K562 (cell line): ENCODE measurements around the gene EXTL1. TPM values are rescaled to one million over a fixed set of nuclear protein-coding genes. Genes with fewer than 3 reads are reported as not detected.

Experiments
- ATAC-seq: fragments of 200-7000 bp; cut with Tn5 transposase; 3 replicates; pipeline ENCODE4 v1.9.1; 2020; ENCODE audit warnings: moderate library complexity
- BruUV-seq: library from RNA; stranded (reverse); fragments of 400-500 nt; replicated peaks from 2 replicates; lab custom pipeline; 2021; lab: Mats Ljungman, UMichigan
- CTCF ChIA-PET: fragments of 300-600 bp; formaldehyde crosslinking; extraction: SDS; loops from one replicate; lab custom pipeline; 2021; ENCODE audit warnings: low intra/inter-chr PET ratio; lab: Yijun Ruan, JAX
- POLR2A ChIA-PET: fragments of 300-600, 350-650 bp; sonication (Branson Sonifier 250); formaldehyde crosslinking; extraction: SDS; loops from one replicate; lab custom pipeline; 2021; ENCODE audit warnings: antibody characterized with exemption, inconsistent platforms; lab: Yijun Ruan, JAX
- DNase-seq, 4 experiments: peaks; one replicate each; pipeline versions ENCODE4 v3.0.0 to v3.0.0-alpha.2; 2011 to 2018; ENCODE audit warnings: low spot score in 3 of 4, mixed read lengths in 3 of 4; ENCODE audit errors: extremely low read depth in 1 of 4
- FAIRE-seq: peaks from 2 replicates; lab custom pipeline; 2011; peaks lifted over from hg19 to GRCh38; lab: Jason Lieb, UNC
- H2AFZ ChIP-seq: 2 replicates; pipeline ENCODE4 v1.6.0; 2011; ENCODE audit warnings: low read depth, low read length, control low read depth, inconsistent platforms
- H3K27ac ChIP-seq: fragments of 200-600 bp; 3 replicates; pipeline ENCODE4 v1.8.0; 2011; ENCODE audit warnings: low read depth, mild to moderate bottlenecking, control low read depth, inconsistent platforms, low read length, moderate library complexity, mixed read lengths; ENCODE audit errors: extremely low read depth
- H3K27me3 ChIP-seq, 2 experiments: fragments of 300-600 bp in 1 of 2; 2 replicates in 1 of 2; 3 replicates in 1 of 2; pipeline versions ENCODE4 v1.6.0 to v1.8.0; 2011; ENCODE audit warnings: inconsistent platforms in 2 of 2, low read length in 2 of 2, mild to moderate bottlenecking in 1 of 2, mixed read lengths in 1 of 2, moderate library complexity in 1 of 2; ENCODE audit not compliant: control insufficient read depth in 2 of 2, insufficient read depth in 2 of 2
- H3K36me3 ChIP-seq: fragments of 300-600 bp; 3 replicates; pipeline ENCODE4 v1.8.0; 2011; ENCODE audit warnings: mild to moderate bottlenecking, low read length, inconsistent platforms; ENCODE audit not compliant: control insufficient read depth, insufficient read depth
- H3K4me1 ChIP-seq, 2 experiments: fragments of 200-600 bp in 1 of 2; replicated peaks in 1 of 2; 2 replicates in 1 of 2; 3 replicates in 1 of 2; pipeline versions ENCODE4 v1.5.1 to v1.8.0; 2011; ENCODE audit warnings: inconsistent platforms in 2 of 2, low read length in 2 of 2, mild to moderate bottlenecking in 1 of 2, mixed read lengths in 1 of 2, moderate library complexity in 1 of 2; ENCODE audit not compliant: control insufficient read depth in 2 of 2, insufficient read depth in 2 of 2
- H3K4me2 ChIP-seq: 2 replicates; pipeline ENCODE4 v1.6.1; 2011; ENCODE audit warnings: low read length, control low read depth, inconsistent platforms, mixed read lengths; ENCODE audit not compliant: insufficient read depth
- H3K4me3 ChIP-seq: fragments of 200-600 bp; sonication (generic), shearing (Covaris generic); 2 replicates; pipeline ENCODE4 v1.5.1; 2016; ENCODE audit warnings: control low read depth, inconsistent platforms
- H3K79me2 ChIP-seq: fragments of 200-600 bp; 3 replicates; pipeline ENCODE4 v1.8.0; 2011; ENCODE audit warnings: low read length, inconsistent platforms; ENCODE audit not compliant: control insufficient read depth, insufficient read depth
- H3K9ac ChIP-seq, 2 experiments: 2 replicates each; pipeline versions ENCODE4 v1.6.0 to v1.6.1; 2011; ENCODE audit warnings: low read depth in 2 of 2, low read length in 2 of 2, control low read depth in 1 of 2, inconsistent platforms in 1 of 2, mild to moderate bottlenecking in 1 of 2, mixed read lengths in 1 of 2; ENCODE audit not compliant: insufficient read depth in 1 of 2
- H3K9me1 ChIP-seq: one replicate; pipeline ENCODE4 v1.6.0; 2011; ENCODE audit warnings: inconsistent platforms, mild to moderate bottlenecking, low read length, moderate library complexity; ENCODE audit not compliant: control insufficient read depth, insufficient read depth
- H3K9me3 ChIP-seq: replicated peaks from 2 replicates; pipeline ENCODE4 v1.5.1; 2011; ENCODE audit warnings: low read depth, low read length, inconsistent platforms; ENCODE audit not compliant: control insufficient read depth, insufficient read depth
- H4K20me1 ChIP-seq: replicated peaks from 2 replicates; pipeline ENCODE4 v1.6.1; 2011; ENCODE audit warnings: low read length, inconsistent platforms, mixed read lengths; ENCODE audit not compliant: control insufficient read depth, insufficient read depth
- ARID1B ChIP-seq: fragments of 450-650 bp; IDR thresholded peaks from 2 replicates; pipeline ENCODE4 v1.6.1; 2016; ENCODE audit warnings: antibody characterized with exemption, mild to moderate bottlenecking, inconsistent platforms
- ATF3 ChIP-seq, 2 experiments: fragments of 450-650 bp in 1 of 2; sonication (generic) in 1 of 2; formaldehyde crosslinking in 1 of 2; IDR thresholded peaks in 1 of 2; conservative IDR thresholded peaks in 1 of 2; 2 replicates each; pipeline versions ENCODE4 v1.6.1 to v1.8.1; 2016 to 2023; ENCODE audit warnings: mild to moderate bottlenecking in 2 of 2, moderate library complexity in 2 of 2, inconsistent platforms in 1 of 2, missing genetic modification reagents in 1 of 2
- CBFA2T2 ChIP-seq: fragments of 450-650 bp; conservative IDR thresholded peaks from 2 replicates; pipeline ENCODE4 v1.6.1; 2017; ENCODE audit warnings: mild to moderate bottlenecking
- EP400 ChIP-seq: fragments of 450-650 bp; IDR thresholded peaks from 2 replicates; pipeline ENCODE4 v1.6.1; 2017; ENCODE audit warnings: antibody characterized with exemption, mild to moderate bottlenecking, moderate library complexity
- FOXM1 ChIP-seq, 2 experiments: fragments of 450-650 bp in 1 of 2; sonication (generic) in 1 of 2; formaldehyde crosslinking in 1 of 2; IDR thresholded peaks; 2 replicates each; pipeline versions ENCODE4 v1.6.1 to v1.9.0; 2017 to 2022; ENCODE audit warnings: low read depth in 2 of 2, mild to moderate bottlenecking in 2 of 2, missing genetic modification reagents in 1 of 2, moderate library complexity in 1 of 2
- HDGF ChIP-seq: fragments of 450-650 bp; IDR thresholded peaks from 2 replicates; pipeline ENCODE4 v1.6.1; 2016
- HIVEP1 ChIP-seq: fragments of 250-450 bp; sonication (Bioruptor Pico); IDR thresholded peaks from 2 replicates; pipeline ENCODE4 v1.4.0; 2020; ENCODE audit warnings: mild to moderate bottlenecking
- HMG20B ChIP-seq: fragments of 250-450 bp; sonication (Bioruptor Pico); IDR thresholded peaks from 2 replicates; pipeline ENCODE4 v1.5.0; 2021; ENCODE audit warnings: mild to moderate bottlenecking
- KAT2B ChIP-seq: IDR thresholded peaks from one replicate; pipeline ENCODE4 v1.6.1; 2012; ENCODE audit warnings: low read depth, mild to moderate bottlenecking, control low read depth, inconsistent platforms, low read length, moderate library complexity
- NFE2L1 ChIP-seq: fragments of 450-650 bp; IDR thresholded peaks from 2 replicates; pipeline ENCODE4 v1.6.1; 2016; ENCODE audit warnings: missing genetic modification characterization, low read depth, mild to moderate bottlenecking, missing compliant biosample characterization, moderate library complexity, borderline replicate concordance
- RAD21 ChIP-seq, 2 experiments: fragments of 250-450 bp in 1 of 2; fragments of 450-650 bp in 1 of 2; sonication (Bioruptor Pico) in 1 of 2; formaldehyde crosslinking in 1 of 2; IDR thresholded peaks in 1 of 2; conservative IDR thresholded peaks in 1 of 2; 2 replicates each; pipeline versions ENCODE4 v1.4.0 to v1.8.0; 2020 to 2022; ENCODE audit warnings: mild to moderate bottlenecking in 2 of 2, moderate library complexity in 1 of 2
- TCF7 ChIP-seq: sonication (generic); IDR thresholded peaks from 2 replicates; pipeline ENCODE4 v1.6.1; 2016; ENCODE audit warnings: antibody characterized with exemption, borderline replicate concordance
- TEAD2 ChIP-seq: fragments of 450-650 bp; IDR thresholded peaks from 2 replicates; pipeline ENCODE4 v1.6.1; 2016; ENCODE audit warnings: missing genetic modification characterization, control low read depth, missing compliant biosample characterization
- VEZF1 ChIP-seq: fragments of 200-800 bp; sonication (Bioruptor generic); IDR thresholded peaks from 2 replicates; pipeline ENCODE4 v1.6.1; 2017; ENCODE audit warnings: missing genetic modification characterization, missing compliant biosample characterization
- ZBTB26 ChIP-seq: fragments of 450-650 bp; formaldehyde crosslinking; IDR thresholded peaks from 2 replicates; pipeline ENCODE4 v1.4.0; 2022; ENCODE audit warnings: missing genetic modification characterization
- ZC3H4 ChIP-seq: sonication (generic); formaldehyde crosslinking; IDR thresholded peaks from 2 replicates; pipeline ENCODE4 v1.9.0; 2021; ENCODE audit warnings: missing genetic modification reagents, borderline replicate concordance
- ZNF253 ChIP-seq: fragments of 250-450 bp; sonication (Bioruptor Pico); conservative IDR thresholded peaks from 2 replicates; pipeline ENCODE4 v1.6.1; 2021; ENCODE audit warnings: mild to moderate bottlenecking
- ZNF316 ChIP-seq: fragments of 450-650 bp; IDR thresholded peaks from 2 replicates; pipeline ENCODE4 v1.6.1; 2016
- WGBS: fragments of 100-300 bp; shearing (Covaris generic); methylation state at CpG from one replicate; pipeline ENCODE4 v1.1.6; 2016; ENCODE audit warnings: low coverage, mixed read lengths; ENCODE audit not compliant: insufficient coverage; ENCODE audit errors: missing lambda C conversion rate; 5-methylcytosine and 5-hydroxymethylcytosine counted together
- in situ Hi-C: fragments of 300-500 bp; cut with MboI; formaldehyde crosslinking; loops from 4 replicates; pipeline ENCODE4 v1.15.0; 2018; ENCODE audit warnings: inconsistent platforms, mixed read lengths
- intact Hi-C: fragments of 100-400 bp; cut with micrococcal nuclease; formaldehyde crosslinking; loops from 2 replicates; pipeline ENCODE4 v1.14.2; 2022
- polyA plus RNA-seq, 8 experiments: library from polyadenylated mRNA; depleted of rRNA in 4 of 8; stranded (reverse) in 5 of 8; unstranded in 3 of 8; fragments of >200 nt; fragmentation: Nextera tagmentation in 2 of 8; fragmentation: Illumina TruSeq in 1 of 8; extraction: Ambion mirVana in 2 of 8; extraction: Trizol in 1 of 8; gene quantifications; 2 replicates each; pipeline versions ENCODE4 v1.2.1 to v1.2.3, GENCODE V29; 2011 to 2014; ENCODE audit warnings: inconsistent platforms in 1 of 8, missing spikeins in 1 of 8
- total RNA-seq, 7 experiments: library from RNA; depleted of rRNA in 6 of 7; stranded (reverse); fragments of >200 nt in 6 of 7; fragmentation: Illumina TruSeq in 2 of 7; extraction: Trizol in 2 of 7; gene quantifications; 2 replicates each; pipeline versions ENCODE4 v1.2.1 to v1.2.3, GENCODE V29; 2011 to 2021; ENCODE audit warnings: low replicate concordance in 1 of 7

The EXTL1 gene
- total and polyA plus RNA-seq, 9 of the 15 experiments (the other 6 are each of a cell fraction or from before 2014, with no cell fraction given) = 0.04 to 0.23 (median 0.08) TPM; not detected in 3

GRCh38 chr1:26079960-26080814 lies 58.6 kb downstream of the EXTL1 start:
- no TSS peak for BruUV-seq
- Histone ChIP-seq H4K20me1 (no peaks in the 10 kb centered on the region), H3K4me1 (peaks cover 24 to 61% of the 10 kb centered on the region in 2 experiments), H3K27me3 (no peaks in the 10 kb centered on the region), H2AFZ (no peak overlapping the region; the same call in 1 of the 2 replicates), H3K4me3 (no peak overlapping the region), H3K27ac (no peak overlapping the region), H3K9me1 (no peaks in the 10 kb centered on the region), H3K4me2 (no peak overlapping the region), H3K79me2 (no peaks in the 10 kb centered on the region), H3K9me3 (no peaks in the 10 kb centered on the region), H3K9ac (no peak overlapping the region; a peak in 1 of 4 replicates), H3K36me3 (no peaks in the 10 kb centered on the region)
- WGBS = 68% methylated on average over 9 of the region's 9 CpGs
- in situ Hi-C loops = no loop called here
- FAIRE-seq (no peak), DNase-seq (no peak), ATAC-seq (no peak)
- CTCF ChIA-PET = no interaction called here
- intact Hi-C loops = no loop called here
- POLR2A ChIA-PET = interaction anchor here (0.8 to 4.8 kb wide), 4 partner anchors 10 to 36 kb away, joined by 3 to 33 read pairs (median 4); no protein-coding TSS in a partner anchor
- TF ChIP-seq ZNF316 = peak; percentile 90
- TF ChIP-seq HIVEP1 = no peak
- TF ChIP-seq ATF3 (IDR thresholded peaks at IDR 0.05) = peak; percentile 79
- TF ChIP-seq ATF3 (CRISPR knock-in tag; conservative IDR thresholded peaks at IDR 0.05) = no peak
- no peak for TF ChIP-seq CBFA2T2
- no peak for TF ChIP-seq KAT2B
- no peak for TF ChIP-seq EP400
- TF ChIP-seq HMG20B (CRISPR knock-in tag) = no peak
- 0 out of 2 replicates have a peak, but pooled peaks have one; percentile 9 for TF ChIP-seq ARID1B
- no peak for TF ChIP-seq ZC3H4 (CRISPR knock-in tag)
- TF ChIP-seq TCF7 = no peak
- no peak for TF ChIP-seq ZNF253 (CRISPR knock-in tag)
- peak; percentile 72 for TF ChIP-seq NFE2L1 (tag)
- 0 out of 2 replicates have a peak, but pooled peaks have one; percentile 14 for TF ChIP-seq VEZF1 (CRISPR knock-in tag)
- 0 out of 2 replicates have a peak, but pooled peaks have one; percentile 34 for TF ChIP-seq HDGF
- no peak for TF ChIP-seq ZBTB26 (CRISPR knock-in tag)
- 0 out of 2 replicates have a peak, but pooled peaks have one; percentile 14 for TF ChIP-seq TEAD2
- no peak for TF ChIP-seq RAD21 (CRISPR knock-in tag; conservative IDR thresholded peaks at IDR 0.05 in 1 of 2, IDR thresholded peaks at IDR 0.05 in 1 of 2)
- TF ChIP-seq FOXM1 (IDR thresholded peaks at IDR 0.05; ENCODE audit: low read depth) = no peak
- TF ChIP-seq FOXM1 (CRISPR knock-in tag; IDR thresholded peaks at IDR 0.05; ENCODE audit: low read depth) = no peak
